Right renal pelvis (tissue), 4 donors: ENCODE data around the gene GNE. TPM values are rescaled to one million over a fixed set of nuclear protein-coding genes. Genes with fewer than 3 reads are reported as not detected.
"Not testable (repeated sequence)": the region's sequence is repeated elsewhere in the genome, so short reads cannot be mapped to it uniquely, and the experiment has no call there.

Experiments
- DNase-seq, 4 donors: peaks; one replicate each; pipeline ENCODE4 v3.0.0-alpha.2; 2013; ENCODE audit warnings: low read depth in 4 of 4, low spot score in 3 of 4, missing footprints in 1 of 4
- polyA plus RNA-seq, 4 donors: library from polyadenylated mRNA; unstranded; fragments of 120-200 nt; gene quantifications; one replicate each; pipeline ENCODE4 v1.2.1, GENCODE V29; 2013; ENCODE audit not compliant: insufficient read length in 4 of 4

Gene GNE
- 10 to 100 TPM; 18.6 to 20.4 (median 19.6) TPM for polyA plus RNA-seq

GRCh38 chr9:36258208-36258995, at the start of gene GNE:
Gene GNE, minus strand, starts transcription at chr9:36258448. Its CDS starts 9,093 bp downstream, at chr9:36249355.
- DNase-seq, result peak; percentile 90 to 94 (median 93)

- DNase-seq, result no peak
Observed at GRCh38 chr9:36306471-36307306, 48.4 kb upstream of the GNE start.

- not testable (repeated sequence) for DNase-seq
Observed at GRCh38 chr9:36304366-36304765, 46.1 kb upstream of the GNE start.

GRCh38 chr9:36301227-36301626, 43.0 kb upstream of the GNE start:
- no peak for DNase-seq

- no peak for DNase-seq
Observed at GRCh38 chr9:36298566-36298965, 40.3 kb upstream of the GNE start.

- DNase-seq, result no peak
Observed at GRCh38 chr9:36297798-36298197, 39.5 kb upstream of the GNE start.

GRCh38 chr9:36294996-36295395, 36.7 kb upstream of the GNE start:
- DNase-seq, result not testable (repeated sequence)

- no peak for DNase-seq
Observed at GRCh38 chr9:36293918-36294317, 35.7 kb upstream of the GNE start.

- no peak for DNase-seq
Observed at GRCh38 chr9:36293171-36293570, 34.9 kb upstream of the GNE start.

GRCh38 chr9:36292641-36293040, 34.4 kb upstream of the GNE start:
- DNase-seq, result no peak

- DNase-seq, result no peak
Observed at GRCh38 chr9:36290996-36291395, 32.7 kb upstream of the GNE start.

GRCh38 chr9:36289836-36290435, 31.7 kb upstream of the GNE start:
- no peak for DNase-seq

GRCh38 chr9:36288070-36288469, 29.8 kb upstream of the GNE start:
- DNase-seq, result no peak

GRCh38 chr9:36286388-36286787, 28.1 kb upstream of the GNE start:
- no peak for DNase-seq

- DNase-seq, result no peak
Observed at GRCh38 chr9:36284226-36284625, 26.0 kb upstream of the GNE start.

GRCh38 chr9:36282275-36282674, 24.0 kb upstream of the GNE start:
- no peak for DNase-seq

- no peak for DNase-seq
Observed at GRCh38 chr9:36280989-36281388, 22.7 kb upstream of the GNE start.

GRCh38 chr9:36278243-36278642, 20.0 kb upstream of the GNE start:
- DNase-seq, result no peak

GRCh38 chr9:36276781-36277181, 18.5 kb upstream of the GNE start:
- no peak for DNase-seq

- DNase-seq, result no peak
Observed at GRCh38 chr9:36276254-36276653, 18.0 kb upstream of the GNE start.

- no peak for DNase-seq
Observed at GRCh38 chr9:36275060-36275459, 16.8 kb upstream of the GNE start.
